Mucosa of stomach (tissue), 1 donor: Measurements from ENCODE around the gene ARHGDIA.

Experiments used
- H3K27me3 ChIP-seq: one replicate; pipeline ENCODE4 v1.7.0; 2013; ENCODE audit warnings: mild to moderate bottlenecking, low read length; ENCODE audit not compliant: control insufficient read depth, insufficient read depth
- H3K36me3 ChIP-seq: one replicate; pipeline ENCODE4 v1.7.0; 2013; ENCODE audit warnings: low read length; ENCODE audit not compliant: control insufficient read depth, insufficient read depth
- H3K4me1 ChIP-seq: one replicate; pipeline ENCODE4 v1.7.0; 2013; ENCODE audit warnings: mild to moderate bottlenecking, low read length; ENCODE audit not compliant: control insufficient read depth, insufficient read depth
- H3K4me3 ChIP-seq: one replicate; pipeline ENCODE4 v1.7.0; 2013; ENCODE audit warnings: low read length
- H3K9ac ChIP-seq: one replicate; pipeline ENCODE4 v1.7.0; 2013; ENCODE audit warnings: mild to moderate bottlenecking, low read length, moderate library complexity
- H3K9me3 ChIP-seq: one replicate; pipeline ENCODE4 v1.7.0; 2013; ENCODE audit warnings: mild to moderate bottlenecking, low read length, moderate library complexity; ENCODE audit not compliant: control insufficient read depth
- donor health status: Pancreatic carcinoma.

The ARHGDIA gene

DNA sequence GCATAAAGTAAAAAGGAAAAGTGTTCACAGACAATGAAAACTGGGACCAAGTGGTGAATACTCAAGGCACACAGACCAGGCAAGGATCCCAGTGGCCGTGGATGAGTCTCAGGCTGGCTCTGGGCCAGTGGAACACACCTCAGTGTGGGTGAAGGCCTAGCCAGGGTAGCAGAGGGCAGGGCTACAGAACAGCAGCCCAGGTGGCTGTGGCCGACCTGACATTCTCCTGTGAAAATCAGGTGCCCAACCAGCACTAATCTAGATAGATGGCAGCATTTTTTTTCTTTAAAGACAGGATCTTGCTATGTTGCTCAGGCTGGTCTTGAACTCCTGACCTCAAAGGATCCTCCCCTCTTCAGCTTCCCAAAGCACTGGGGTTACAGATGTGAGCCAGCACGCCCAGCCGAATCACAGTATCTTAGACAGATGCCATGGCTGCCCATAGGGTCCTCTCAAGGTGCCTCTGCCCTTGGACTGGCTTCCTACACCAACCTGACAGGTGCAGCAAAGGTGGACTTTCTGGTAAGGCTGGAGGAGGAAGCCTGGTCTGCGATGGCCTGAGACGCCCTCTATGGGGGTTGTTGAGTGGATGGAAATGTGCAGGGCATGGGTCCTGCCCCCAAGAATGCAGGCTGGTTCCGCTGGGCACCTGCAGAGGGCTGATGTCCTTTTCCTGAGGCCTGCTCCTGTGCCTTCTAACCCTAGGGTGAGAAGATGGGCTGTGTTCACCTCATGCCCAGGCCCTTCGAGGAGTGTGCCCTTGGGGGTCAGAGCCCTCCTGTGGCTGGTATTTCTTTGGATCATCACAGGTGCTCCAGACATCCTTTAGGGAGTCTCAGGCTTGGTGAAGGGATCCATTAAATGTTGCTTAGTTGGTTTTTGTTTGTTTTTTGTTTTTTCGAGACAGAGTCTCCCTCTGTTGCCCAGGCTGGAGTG lies 7.0 kb downstream of the ARHGDIA start:
- Histone ChIP-seq H3K36me3 (peaks cover 5% of the 10 kb centered on the region), H3K4me3 (no peak overlapping the region), H3K9ac (peak overlapping the region; percentile 24), H3K9me3 (no peaks in the 10 kb centered on the region), H3K27me3 (no peaks in the 10 kb centered on the region), H3K4me1 (peaks cover 76% of the 10 kb centered on the region)

DNA sequence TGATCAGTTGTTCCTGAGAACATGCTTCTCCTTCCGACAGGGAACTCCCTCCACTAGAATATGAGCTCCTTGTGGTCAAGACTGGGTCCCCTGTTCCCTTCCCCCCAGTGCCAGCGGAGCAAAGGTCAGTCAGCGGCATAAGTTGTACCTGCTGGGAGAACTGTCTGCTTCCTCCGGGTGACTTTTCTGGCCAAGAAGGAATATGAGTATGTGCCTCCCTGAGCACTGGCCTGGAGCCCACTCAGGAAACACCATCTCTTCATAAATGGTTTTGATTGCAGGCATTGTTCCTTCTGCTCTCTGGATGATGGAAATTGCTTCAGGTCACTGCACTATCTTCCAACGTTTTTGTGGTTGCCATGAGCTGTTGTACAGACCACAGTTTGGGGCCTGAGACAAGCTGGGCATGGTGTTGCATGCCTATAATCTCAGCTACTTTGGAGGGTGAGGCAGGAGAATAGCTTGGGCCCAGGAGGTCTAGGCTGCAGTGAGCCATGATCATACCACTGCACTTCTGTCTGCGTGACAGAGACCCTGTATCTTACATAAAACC lies 7.9 kb downstream of the ARHGDIA start:
- Histone ChIP-seq H3K36me3 (no peaks in the 10 kb centered on the region), H3K9ac (peak overlapping the region; percentile 24), H3K4me1 (peaks cover 77% of the 10 kb centered on the region)

DNA sequence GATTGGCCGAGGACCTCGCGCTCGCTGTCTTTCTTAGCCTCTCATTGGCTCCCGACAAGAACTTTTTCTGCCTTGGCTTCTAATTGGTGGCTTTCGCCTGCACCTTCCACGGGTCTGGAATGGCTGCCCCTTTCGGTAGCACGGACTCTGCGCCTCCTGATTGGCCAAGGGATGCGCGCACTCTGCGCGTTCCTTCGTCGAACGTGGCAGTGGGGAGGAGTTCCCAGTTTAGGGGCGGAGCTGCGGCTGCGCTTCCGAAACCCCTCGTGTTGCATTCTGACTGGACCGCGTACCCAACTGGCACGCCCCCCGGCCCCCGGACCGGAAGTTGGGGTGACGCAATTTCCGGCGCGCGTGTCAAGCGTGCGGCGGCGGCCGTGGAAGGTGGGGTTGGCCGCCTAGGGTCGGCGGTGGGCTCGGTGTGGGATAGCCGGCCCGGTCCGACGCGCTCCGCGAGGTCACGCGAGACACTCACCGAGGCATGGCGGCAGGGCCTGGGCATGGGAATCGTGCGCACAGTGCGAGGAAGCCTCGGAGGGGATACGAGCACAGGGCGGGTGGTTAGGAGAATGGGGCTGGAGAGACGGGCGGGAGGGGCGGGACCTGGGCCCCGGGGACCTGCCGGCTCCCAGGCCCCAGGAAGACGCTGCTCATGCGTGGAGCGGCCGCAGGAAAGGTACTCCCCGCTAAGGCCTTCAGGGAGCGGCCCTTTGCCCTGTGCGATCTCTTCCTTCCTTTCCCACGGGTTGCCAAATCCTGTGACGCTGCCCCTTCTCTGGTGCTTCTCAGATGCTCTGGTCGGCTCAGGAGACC lies 10.2 kb downstream of the ARHGDIA start:
- peaks cover 71% of the 10 kb centered on the region for H3K4me1 ChIP-seq
- no peaks in the 10 kb centered on the region for H3K9me3 ChIP-seq
- H3K36me3 ChIP-seq: peaks cover 5% of the 10 kb centered on the region
- peak overlapping the region; percentile 81 for H3K9ac ChIP-seq
- H3K27me3 ChIP-seq: no peaks in the 10 kb centered on the region
- H3K4me3 ChIP-seq: peak overlapping the region; percentile 83

More for the DNA sequence above, 7.9 kb downstream of the ARHGDIA start:
- no peak overlapping the region for H3K4me3 ChIP-seq
- H3K27me3 ChIP-seq: no peaks in the 10 kb centered on the region
- no peaks in the 10 kb centered on the region for H3K9me3 ChIP-seq

DNA sequence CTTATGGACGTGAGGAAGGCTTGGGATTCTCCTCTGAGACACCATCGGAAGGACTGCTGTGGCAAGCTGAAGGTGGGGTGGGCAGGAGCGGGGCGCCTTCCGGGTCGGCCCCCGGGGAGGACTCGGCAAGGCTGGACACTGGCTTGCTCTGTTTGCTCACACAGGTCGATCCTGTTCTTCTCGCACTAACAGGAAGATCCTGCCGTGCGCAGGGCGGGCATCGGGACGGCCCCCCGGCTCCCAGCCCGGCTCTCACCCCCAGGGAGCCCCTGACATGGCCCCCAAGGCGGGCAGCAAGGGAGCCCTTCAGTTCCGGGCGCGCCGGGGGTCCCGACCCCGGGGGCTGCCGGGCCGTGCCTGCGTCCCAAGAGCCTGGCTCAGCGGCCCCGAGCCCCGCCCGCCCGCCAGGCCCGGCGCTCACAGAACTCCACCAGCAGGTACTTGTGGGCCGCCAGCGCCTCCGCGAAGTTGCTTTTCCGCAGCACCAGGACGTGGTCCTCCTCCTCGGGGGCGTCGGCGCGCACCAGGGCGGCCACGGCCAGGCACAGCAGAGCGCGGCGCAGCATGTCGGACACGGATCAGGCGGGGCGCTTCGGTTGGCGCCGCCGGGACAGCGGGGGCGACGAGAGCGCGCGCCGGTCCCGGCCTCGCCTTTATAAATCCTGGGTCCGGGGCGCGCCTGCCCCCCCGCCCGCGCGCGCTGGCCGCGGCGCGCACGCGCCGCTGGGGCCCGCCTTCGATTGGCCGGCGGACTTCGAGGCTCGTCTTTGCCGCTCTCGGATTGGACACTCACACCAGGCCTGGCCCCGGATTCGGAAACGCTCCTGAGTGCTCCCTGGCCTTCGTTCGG lies 11.0 kb downstream of the ARHGDIA start, which contains the start of gene P4HB:
Gene P4HB, minus strand, starts transcription at position 630 of the 850 bp plus-strand sequence. Its CDS starts 64 bp downstream, at position 566.
- Histone ChIP-seq H3K36me3 (peaks cover 5% of the 10 kb centered on the region), H3K4me3 (peak within 1 kb of the TSS; percentile 83), H3K9ac (peak within 1 kb of the TSS; percentile 81), H3K9me3 (no peaks in the 10 kb centered on the region), H3K4me1 (peaks cover 73% of the 10 kb centered on the region), H3K27me3 (no peaks in the 10 kb centered on the region)

GRCh38 chr17:81858967-81859905 lies 11.9 kb downstream of the ARHGDIA start:
- no peaks in the 10 kb centered on the region for H3K9me3 ChIP-seq
- peak overlapping the region; percentile 79 for H3K9ac ChIP-seq
- H3K36me3 ChIP-seq: peaks cover 5% of the 10 kb centered on the region
- H3K27me3 ChIP-seq: no peaks in the 10 kb centered on the region
- peaks cover 72% of the 10 kb centered on the region for H3K4me1 ChIP-seq
- H3K4me3 ChIP-seq: peak overlapping the region; percentile 80

DNA sequence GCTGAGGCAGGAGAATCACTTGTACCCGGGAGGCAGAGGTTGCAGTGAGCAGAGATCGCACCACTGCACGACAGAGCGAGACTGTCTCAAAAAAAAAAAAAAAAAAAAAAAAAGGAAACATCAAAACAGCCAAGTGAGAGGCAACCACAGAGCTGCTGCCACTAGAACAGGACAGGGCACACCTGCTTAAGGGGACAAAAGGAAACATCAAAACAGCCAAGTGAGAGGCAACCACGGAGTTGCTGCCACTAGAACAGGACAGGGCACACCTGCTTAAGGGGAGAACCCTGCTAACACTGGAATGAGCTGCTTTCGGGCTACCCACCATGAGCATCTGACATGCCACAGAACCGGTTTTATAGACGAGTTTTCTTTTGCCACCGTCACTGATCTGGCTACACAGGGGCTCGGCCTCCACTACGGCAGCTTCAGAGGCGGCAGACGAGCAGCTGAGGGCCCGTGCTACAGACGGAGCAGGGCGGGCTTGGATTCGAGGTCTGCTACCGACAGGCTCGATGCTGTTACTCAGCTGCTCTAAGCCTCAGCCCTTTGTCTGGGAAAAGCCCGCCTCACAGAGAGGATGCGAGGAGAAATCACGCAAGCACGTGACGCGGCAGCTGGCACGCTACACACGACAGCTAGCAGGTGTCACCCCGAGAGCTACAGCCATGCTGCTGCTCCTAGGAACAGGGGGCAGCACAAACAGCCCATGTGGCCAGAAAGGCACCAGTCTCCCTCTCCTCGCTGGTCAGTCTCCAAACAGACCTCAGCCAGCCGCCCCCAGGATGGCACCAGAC lies 12.8 kb downstream of the ARHGDIA start:
- Histone ChIP-seq H3K9me3 (no peaks in the 10 kb centered on the region), H3K9ac (peak overlapping the region; percentile 79), H3K36me3 (peaks cover 5% of the 10 kb centered on the region), H3K27me3 (no peaks in the 10 kb centered on the region), H3K4me3 (peak overlapping the region; percentile 80), H3K4me1 (peaks cover 63% of the 10 kb centered on the region)

- peaks cover 19% of the 10 kb centered on the region for H3K36me3 ChIP-seq
- no peak overlapping the region for H3K9ac ChIP-seq
These were observed 16.0 kb downstream of the ARHGDIA start for GRCh38 chr17:81854974-81855774.

GRCh38 chr17:81852237-81852636 lies 18.9 kb downstream of the ARHGDIA start:
- no peaks in the 10 kb centered on the region for H3K27me3 ChIP-seq
- peaks cover 18% of the 10 kb centered on the region for H3K36me3 ChIP-seq
- H3K9ac ChIP-seq: no peak overlapping the region
- H3K4me1 ChIP-seq: peaks cover 24% of the 10 kb centered on the region
- no peaks in the 10 kb centered on the region for H3K9me3 ChIP-seq
- H3K4me3 ChIP-seq: no peak overlapping the region

More at GRCh38 chr17:81854974-81855774, 16.0 kb downstream of the ARHGDIA start:
- H3K27me3 ChIP-seq: no peaks in the 10 kb centered on the region
- H3K4me1 ChIP-seq: peaks cover 47% of the 10 kb centered on the region
- no peak overlapping the region for H3K4me3 ChIP-seq
- H3K9me3 ChIP-seq: no peaks in the 10 kb centered on the region

GRCh38 chr17:81851423-81851822 lies 19.7 kb downstream of the ARHGDIA start:
- no peaks in the 10 kb centered on the region for H3K9me3 ChIP-seq
- H3K27me3 ChIP-seq: no peaks in the 10 kb centered on the region
- H3K36me3 ChIP-seq: peaks cover 25% of the 10 kb centered on the region
- H3K9ac ChIP-seq: no peak overlapping the region
- no peak overlapping the region for H3K4me3 ChIP-seq
- peaks cover 21% of the 10 kb centered on the region for H3K4me1 ChIP-seq
